Astrocyte (in vitro differentiated cells and primary cell): Measurements from ENCODE around the gene IL20. TPM values are rescaled to one million over a fixed set of nuclear protein-coding genes. Genes with fewer than 3 reads are reported as not detected.

ENCODE experiments used
- DNase-seq: peaks from one replicate; pipeline ENCODE4 v3.0.0-alpha.2; 2010; ENCODE audit warnings: low read depth
- FAIRE-seq: peaks from 2 replicates; lab custom pipeline; 2011; peaks lifted over from hg19 to GRCh38; lab: Jason Lieb, UNC
- H2AFZ ChIP-seq: 2 replicates; pipeline ENCODE4 v1.6.0; 2012; ENCODE audit warnings: low read depth, low read length, inconsistent platforms
- H3K27ac ChIP-seq: 2 replicates; pipeline ENCODE4 v1.5.1; 2011; ENCODE audit warnings: low read depth, low read length, inconsistent platforms
- H3K27me3 ChIP-seq: 2 replicates; pipeline ENCODE4 v1.6.0; 2011; ENCODE audit warnings: low read length, inconsistent platforms; ENCODE audit not compliant: insufficient read depth
- H3K36me3 ChIP-seq: 2 replicates; pipeline ENCODE4 v1.5.1; 2011; ENCODE audit warnings: low read length, inconsistent platforms; ENCODE audit not compliant: insufficient read depth
- H3K4me1 ChIP-seq: 2 replicates; pipeline ENCODE4 v1.5.1; 2011; ENCODE audit warnings: low read length, inconsistent platforms; ENCODE audit not compliant: insufficient read depth
- H3K4me2 ChIP-seq: 2 replicates; pipeline ENCODE4 v1.6.0; 2012; ENCODE audit warnings: low read length, inconsistent platforms
- H3K4me3 ChIP-seq: 2 replicates; pipeline ENCODE4 v1.5.1; 2011; ENCODE audit warnings: low read depth, mild to moderate bottlenecking, low read length, inconsistent platforms; ENCODE audit not compliant: insufficient read depth
- H3K79me2 ChIP-seq: 2 replicates; pipeline ENCODE4 v1.6.0; 2012; ENCODE audit warnings: mild to moderate bottlenecking, low read length, inconsistent platforms; ENCODE audit not compliant: insufficient read depth
- H3K9ac ChIP-seq: 2 replicates; pipeline ENCODE4 v1.6.0; 2012; ENCODE audit warnings: mild to moderate bottlenecking, low read length, inconsistent platforms
- H3K9me3 ChIP-seq: 2 replicates; pipeline ENCODE4 v1.5.1; 2012; ENCODE audit warnings: low read depth, mild to moderate bottlenecking, low read length, inconsistent platforms; ENCODE audit not compliant: insufficient read depth
- H4K20me1 ChIP-seq: 2 replicates; pipeline ENCODE4 v1.6.0; 2012; ENCODE audit warnings: low read length, inconsistent platforms; ENCODE audit not compliant: insufficient read depth
- H3K27ac Mint-ChIP-seq: one replicate; pipeline ENCODE4 v1.8.0; 2021; ENCODE audit warnings: mild to moderate bottlenecking, mixed read lengths; ENCODE audit not compliant: unreplicated experiment
- H3K27me3 Mint-ChIP-seq: one replicate; pipeline ENCODE4 v1.8.0; 2021; ENCODE audit warnings: low read depth, mixed read lengths; ENCODE audit not compliant: unreplicated experiment
- H3K36me3 Mint-ChIP-seq: one replicate; pipeline ENCODE4 v1.8.0; 2021; ENCODE audit warnings: low read depth, mixed read lengths; ENCODE audit not compliant: unreplicated experiment
- H3K4me1 Mint-ChIP-seq: one replicate; pipeline ENCODE4 v1.8.0; 2021; ENCODE audit warnings: low read depth, mixed read lengths; ENCODE audit not compliant: unreplicated experiment
- H3K4me3 Mint-ChIP-seq: one replicate; pipeline ENCODE4 v1.8.0; 2021; ENCODE audit warnings: mild to moderate bottlenecking, moderate library complexity, mixed read lengths; ENCODE audit not compliant: unreplicated experiment
- H3K9me3 Mint-ChIP-seq: one replicate; pipeline ENCODE4 v1.8.0; 2021; ENCODE audit warnings: mild to moderate bottlenecking, mixed read lengths; ENCODE audit not compliant: unreplicated experiment
- CTCF ChIP-seq: IDR thresholded peaks from 2 replicates; pipeline ENCODE4 v1.5.1; 2011; ENCODE audit warnings: low read depth, mild to moderate bottlenecking, inconsistent platforms, low read length, moderate library complexity; ENCODE audit not compliant: insufficient read depth
- EZH2 ChIP-seq: IDR thresholded peaks from 2 replicates; pipeline ENCODE4 v1.6.1; 2012; ENCODE audit warnings: mild to moderate bottlenecking, low read length, inconsistent platforms; ENCODE audit not compliant: insufficient read depth
- total RNA-seq: library from RNA; stranded (reverse); gene quantifications from 2 replicates; pipeline ENCODE4 v1.2.1, GENCODE V29; 2021

IL20 gene
- total RNA-seq, 1 donor from 2014 or later = not detected

GRCh38 chr1:206856674-206857464 lies 8.6 kb upstream of the IL20 start:
- Histone ChIP-seq H2AFZ (no peak overlapping the region), H3K27me3 (peaks cover 19% of the 10 kb centered on the region), H3K4me3 (no peak overlapping the region), H4K20me1 (no peaks in the 10 kb centered on the region), H3K4me1 (no peaks in the 10 kb centered on the region), H3K9ac (no peak overlapping the region), H3K27ac (no peak overlapping the region), H3K79me2 (no peaks in the 10 kb centered on the region), H3K36me3 (no peaks in the 10 kb centered on the region), H3K9me3 (no peaks in the 10 kb centered on the region), H3K4me2 (no peak overlapping the region)
- TF ChIP-seq EZH2 = no peak
- DNase-seq (no peak), FAIRE-seq (no peak)
- H3K27me3 Mint-ChIP-seq = peaks cover 31% of the 10 kb centered on the region
- H3K4me3 Mint-ChIP-seq = no peak overlapping the region
- H3K36me3 Mint-ChIP-seq = no peaks in the 10 kb centered on the region
- no peaks in the 10 kb centered on the region for H3K4me1 Mint-ChIP-seq
- H3K9me3 Mint-ChIP-seq = peaks cover 11% of the 10 kb centered on the region
- no peak overlapping the region for H3K27ac Mint-ChIP-seq

GRCh38 chr1:206859082-206859521 lies 6.3 kb upstream of the IL20 start:
- no peak overlapping the region for H3K4me3 ChIP-seq
- no peaks in the 10 kb centered on the region for H3K36me3 ChIP-seq
- H3K4me2 ChIP-seq = no peak overlapping the region
- no peak overlapping the region for H2AFZ ChIP-seq
- DNase-seq (no peak), FAIRE-seq (no peak)
- H3K27ac Mint-ChIP-seq = no peak overlapping the region
- TF ChIP-seq CTCF = no peak
- TF ChIP-seq EZH2 = no peak
- H3K27me3 Mint-ChIP-seq = peaks cover 39% of the 10 kb centered on the region
- no peaks in the 10 kb centered on the region for H4K20me1 ChIP-seq
- H3K9me3 Mint-ChIP-seq = no peaks in the 10 kb centered on the region
- no peaks in the 10 kb centered on the region for H3K79me2 ChIP-seq
- H3K36me3 Mint-ChIP-seq = no peaks in the 10 kb centered on the region
- no peaks in the 10 kb centered on the region for H3K4me1 Mint-ChIP-seq
- no peak overlapping the region for H3K9ac ChIP-seq
- no peak overlapping the region for H3K27ac ChIP-seq
- H3K27me3 ChIP-seq = peaks cover 29% of the 10 kb centered on the region
- H3K9me3 ChIP-seq = no peaks in the 10 kb centered on the region
- no peak overlapping the region for H3K4me3 Mint-ChIP-seq
- H3K4me1 ChIP-seq = no peaks in the 10 kb centered on the region

GRCh38 chr1:206860165-206860564 lies 5.3 kb upstream of the IL20 start:
- FAIRE-seq = no peak
- no peaks in the 10 kb centered on the region for H4K20me1 ChIP-seq
- no peak overlapping the region for H3K9ac ChIP-seq
- no peak for DNase-seq
- H3K79me2 ChIP-seq = no peaks in the 10 kb centered on the region
- H3K4me1 ChIP-seq = no peaks in the 10 kb centered on the region
- H3K4me3 ChIP-seq = no peak overlapping the region
- TF ChIP-seq EZH2 (no peak), CTCF (no peak)
- H3K27ac Mint-ChIP-seq = no peak overlapping the region
- no peaks in the 10 kb centered on the region for H3K9me3 ChIP-seq
- no peak overlapping the region for H3K4me3 Mint-ChIP-seq
- H3K27me3 ChIP-seq = peaks cover 27% of the 10 kb centered on the region
- H3K4me1 Mint-ChIP-seq = no peaks in the 10 kb centered on the region
- H3K27me3 Mint-ChIP-seq = peaks cover 39% of the 10 kb centered on the region
- no peaks in the 10 kb centered on the region for H3K36me3 Mint-ChIP-seq
- H3K9me3 Mint-ChIP-seq = no peaks in the 10 kb centered on the region
- H3K36me3 ChIP-seq = no peaks in the 10 kb centered on the region
- H3K4me2 ChIP-seq = no peak overlapping the region
- no peak overlapping the region for H2AFZ ChIP-seq
- no peak overlapping the region for H3K27ac ChIP-seq
